ENCODE measurements around the gene DLX3.

- no peak for TF ChIP-seq CTCF (conservative IDR thresholded peaks at IDR 0.05; ENCODE audit: low read depth, low read length)
- TF ChIP-seq EZH2 (IDR thresholded peaks at IDR 0.05; ENCODE audit: low read length, unreplicated experiment), result no peak
Observed at GRCh38 chr17:50035945-50036344, 40.9 kb upstream of the DLX3 start.
